Sigmoid colon (tissue), 3 donors: ENCODE measurements around the gene STXBP5.

ENCODE experiments used
- POLR2A ChIP-seq, 2 donors: fragments of 450-650 bp; IDR thresholded peaks; one replicate each; pipeline ENCODE4 v1.6.1; 2016; ENCODE audit warnings: antibody characterized with exemption in 2 of 2, mild to moderate bottlenecking in 2 of 2, moderate library complexity in 2 of 2
- TF ChIP-seq, protein P1 (sequence below), 4 experiments: fragments of 450-650 bp in 3 of 4; fragments of 200-600 bp in 1 of 4; IDR thresholded peaks; one replicate each; pipeline ENCODE4 v1.5.1; 2016 to 2019; ENCODE audit warnings: antibody characterized with exemption in 4 of 4, mild to moderate bottlenecking in 3 of 4, moderate library complexity in 2 of 4

DNA sequence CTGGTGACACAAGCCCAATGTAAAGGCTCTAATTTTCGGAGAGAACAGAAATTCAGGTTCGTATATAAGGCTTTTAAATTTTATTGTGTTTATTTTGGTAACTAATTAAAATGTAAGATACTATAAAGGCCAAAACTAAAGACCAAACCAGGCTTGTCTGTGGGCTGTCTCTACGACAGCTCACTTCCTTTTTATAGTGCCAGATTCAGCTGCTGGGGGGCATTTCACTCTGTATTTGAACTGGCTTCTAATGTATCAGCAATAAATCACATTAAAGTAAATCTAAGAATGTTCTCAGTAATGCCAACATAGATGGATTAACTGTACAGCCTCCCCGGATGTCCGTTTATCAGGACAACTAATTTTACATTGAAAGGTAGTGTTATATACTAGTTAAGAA lies 31.1 kb upstream of the STXBP5 start:
- TF ChIP-seq, protein P1, sequence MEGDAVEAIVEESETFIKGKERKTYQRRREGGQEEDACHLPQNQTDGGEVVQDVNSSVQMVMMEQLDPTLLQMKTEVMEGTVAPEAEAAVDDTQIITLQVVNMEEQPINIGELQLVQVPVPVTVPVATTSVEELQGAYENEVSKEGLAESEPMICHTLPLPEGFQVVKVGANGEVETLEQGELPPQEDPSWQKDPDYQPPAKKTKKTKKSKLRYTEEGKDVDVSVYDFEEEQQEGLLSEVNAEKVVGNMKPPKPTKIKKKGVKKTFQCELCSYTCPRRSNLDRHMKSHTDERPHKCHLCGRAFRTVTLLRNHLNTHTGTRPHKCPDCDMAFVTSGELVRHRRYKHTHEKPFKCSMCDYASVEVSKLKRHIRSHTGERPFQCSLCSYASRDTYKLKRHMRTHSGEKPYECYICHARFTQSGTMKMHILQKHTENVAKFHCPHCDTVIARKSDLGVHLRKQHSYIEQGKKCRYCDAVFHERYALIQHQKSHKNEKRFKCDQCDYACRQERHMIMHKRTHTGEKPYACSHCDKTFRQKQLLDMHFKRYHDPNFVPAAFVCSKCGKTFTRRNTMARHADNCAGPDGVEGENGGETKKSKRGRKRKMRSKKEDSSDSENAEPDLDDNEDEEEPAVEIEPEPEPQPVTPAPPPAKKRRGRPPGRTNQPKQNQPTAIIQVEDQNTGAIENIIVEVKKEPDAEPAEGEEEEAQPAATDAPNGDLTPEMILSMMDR (IDR thresholded peaks at IDR 0.05): no peak
- TF ChIP-seq POLR2A (IDR thresholded peaks at IDR 0.05): no peak
